HG03135 (cell line): ENCODE measurements around the gene NUF2.
"Not testable (repeated sequence)": the region's sequence is repeated elsewhere in the genome, so short reads cannot be mapped to it uniquely, and the experiment has no call there.

ENCODE experiments used
- ATAC-seq: cut with Tn5 transposase; IDR thresholded peaks from one replicate; pipeline ENCODE4 v1.9.1; 2021; ENCODE audit warnings: mild to moderate bottlenecking, moderate library complexity; ENCODE audit not compliant: unreplicated experiment

Gene NUF2

DNA sequence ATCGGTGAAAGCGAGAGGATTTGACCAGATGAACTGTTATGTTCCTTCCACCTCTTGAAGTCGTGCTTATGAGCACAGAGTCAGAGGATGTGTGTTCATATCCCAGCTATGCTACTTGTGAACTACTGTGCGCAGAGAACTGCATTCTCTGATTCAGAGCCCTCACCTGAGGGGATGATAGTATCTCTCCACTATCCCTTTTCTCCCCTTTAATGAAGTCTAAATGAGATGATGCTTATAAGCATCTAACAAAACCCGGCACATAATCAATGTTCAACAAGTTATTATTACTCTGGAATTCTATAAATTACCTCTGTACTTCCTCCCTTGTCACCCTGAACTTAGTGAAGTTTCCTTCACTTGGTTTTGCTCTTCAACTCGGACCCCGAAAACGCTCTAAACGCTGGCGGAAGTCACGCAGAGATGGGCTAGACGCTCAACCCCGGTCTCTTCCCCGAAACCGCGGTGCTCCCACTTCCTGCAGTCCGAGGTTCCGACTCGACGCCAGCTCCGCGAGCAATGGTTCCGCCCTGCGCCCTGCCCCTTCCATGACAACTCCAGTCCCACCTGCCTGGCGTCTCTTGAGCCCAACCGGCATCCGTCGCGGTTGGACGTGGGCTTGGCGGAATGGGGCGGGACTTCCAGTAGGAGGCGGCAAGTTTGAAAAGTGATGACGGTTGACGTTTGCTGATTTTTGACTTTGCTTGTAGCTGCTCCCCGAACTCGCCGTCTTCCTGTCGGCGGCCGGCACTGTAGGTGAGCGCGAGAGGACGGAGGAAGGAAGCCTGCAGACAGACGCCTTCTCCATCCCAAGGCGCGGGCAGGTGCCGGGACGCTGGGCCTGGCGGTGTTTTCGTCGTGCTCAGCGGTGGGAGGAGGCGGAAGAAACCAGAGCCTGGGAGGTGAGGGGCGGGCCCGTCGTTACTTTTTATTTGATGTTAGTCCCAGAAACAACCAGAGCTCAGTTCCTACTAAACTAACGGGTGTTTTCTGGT, at the start of gene NUF2:
Gene NUF2 (plus strand): TSS at position 644 of the 995 bp plus-strand sequence. CDS start 4,098 bp downstream, outside the sequence.
- peak; percentile 94 for ATAC-seq

DNA sequence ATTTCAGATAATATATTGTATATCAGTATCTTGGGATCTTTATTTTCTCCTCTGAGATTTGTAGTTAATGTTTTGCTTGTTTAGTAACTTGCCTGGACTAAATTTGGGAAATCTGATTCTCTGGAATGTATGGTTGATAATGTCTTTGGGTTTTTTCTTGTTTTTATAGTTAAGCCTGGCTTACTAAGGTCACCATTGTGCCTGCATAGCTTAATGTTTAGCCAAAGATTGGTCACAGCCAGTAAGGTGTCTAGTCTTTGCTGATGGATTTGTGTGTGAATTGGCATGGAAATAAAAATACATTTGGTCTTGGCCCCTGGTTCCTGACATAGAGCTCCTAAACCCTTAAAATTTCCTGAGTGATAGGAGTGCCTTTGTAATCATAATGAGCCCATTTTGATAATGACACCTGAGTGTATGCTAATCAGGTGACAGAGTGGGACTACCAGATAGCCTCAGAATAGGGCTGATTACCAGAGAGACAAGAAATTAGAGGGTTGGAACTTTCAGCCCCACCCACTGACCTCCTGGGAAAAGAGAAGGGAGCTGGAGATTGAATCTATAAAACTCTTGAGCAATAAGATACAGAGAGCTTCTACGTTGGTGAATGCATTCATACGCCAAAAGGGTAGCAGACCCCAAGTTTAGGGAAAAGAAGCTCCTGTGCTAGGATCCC, 47.9 kb upstream of the NUF2 start:
- no peak for ATAC-seq

DNA sequence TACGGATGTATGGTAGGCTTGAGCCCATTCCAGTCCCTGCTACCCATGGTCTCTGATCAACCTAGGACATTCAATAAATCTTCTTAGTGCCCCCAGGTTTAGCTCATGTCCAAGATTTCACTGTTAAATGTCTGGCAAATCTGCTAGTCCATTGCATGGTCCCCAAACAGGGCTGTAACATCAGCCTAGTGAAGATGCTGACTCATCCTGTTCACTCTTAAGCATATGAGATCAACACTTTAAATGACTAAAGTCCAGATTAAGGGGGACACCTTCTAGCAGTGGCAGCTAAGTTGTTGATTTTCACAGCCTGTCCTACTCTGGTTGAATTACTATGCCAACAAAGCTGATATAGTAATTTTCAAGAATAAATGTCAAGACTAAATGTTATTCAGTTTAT, 46.5 kb upstream of the NUF2 start:
- no peak for ATAC-seq

DNA sequence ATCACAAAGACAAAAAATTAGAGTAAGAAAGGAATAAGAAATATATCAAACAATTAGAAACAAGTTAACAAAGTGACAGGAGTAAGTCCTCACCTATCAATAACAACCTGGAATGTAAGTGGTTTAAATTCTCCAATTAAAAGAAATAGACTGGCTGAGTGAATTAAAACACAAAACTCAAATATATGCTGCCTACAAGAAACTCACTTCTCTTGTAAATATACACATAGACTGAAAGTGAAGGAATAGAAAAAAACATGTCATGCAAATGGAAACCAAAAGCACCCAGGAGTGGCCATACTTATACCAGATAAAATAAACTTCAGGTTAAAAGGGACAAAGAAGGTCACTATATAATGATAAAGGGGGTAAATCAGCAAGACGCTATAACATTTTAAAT, 43.2 kb upstream of the NUF2 start:
- no peak for ATAC-seq

DNA sequence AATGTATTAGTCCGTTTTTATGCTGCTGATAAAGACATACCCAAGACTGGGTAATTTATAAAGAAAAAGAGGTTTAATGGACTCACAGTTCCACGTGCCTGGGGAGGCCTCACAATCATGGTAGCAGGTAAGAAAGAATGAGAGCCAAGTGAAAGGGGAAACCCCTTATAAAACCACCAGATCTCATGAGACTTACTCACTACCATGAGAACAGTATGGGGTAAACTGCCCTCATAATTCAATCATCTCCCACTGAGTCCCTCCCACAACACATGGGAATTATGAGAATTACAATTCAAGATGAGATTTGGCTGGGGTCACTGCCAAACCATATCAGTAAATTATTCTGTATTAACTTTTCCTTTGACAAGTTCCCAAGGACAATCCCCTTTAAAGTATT, 36.9 kb upstream of the NUF2 start:
- ATAC-seq = not testable (repeated sequence)

DNA sequence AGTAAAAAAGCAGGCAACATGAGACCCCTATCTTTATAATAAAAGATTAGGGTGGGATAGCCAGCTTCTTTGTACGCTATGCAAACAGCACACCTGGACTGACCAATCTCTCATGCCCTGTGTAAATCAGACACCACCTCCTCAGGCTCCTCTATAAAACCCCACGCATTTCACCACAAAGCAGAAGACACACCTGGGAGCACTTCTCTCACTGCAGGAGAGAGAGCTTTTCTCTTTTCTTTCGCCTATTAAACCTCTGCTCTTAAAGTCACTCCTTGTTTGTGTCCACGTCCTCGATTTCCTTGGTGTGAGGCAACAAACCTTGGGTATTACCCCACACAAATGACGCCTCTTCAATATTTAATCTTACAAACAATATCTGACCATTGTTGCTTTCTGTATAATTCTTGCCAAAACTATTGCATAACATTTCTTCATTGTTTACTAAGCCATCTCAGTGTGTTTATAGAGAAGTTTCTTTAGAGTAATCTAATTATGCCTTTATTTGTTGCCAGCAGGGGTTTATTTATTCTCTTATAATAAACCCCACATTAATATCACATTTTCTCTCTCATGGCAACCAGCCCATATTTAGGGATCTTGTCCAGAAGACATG, 31.6 kb upstream of the NUF2 start:
- ATAC-seq = no peak

DNA sequence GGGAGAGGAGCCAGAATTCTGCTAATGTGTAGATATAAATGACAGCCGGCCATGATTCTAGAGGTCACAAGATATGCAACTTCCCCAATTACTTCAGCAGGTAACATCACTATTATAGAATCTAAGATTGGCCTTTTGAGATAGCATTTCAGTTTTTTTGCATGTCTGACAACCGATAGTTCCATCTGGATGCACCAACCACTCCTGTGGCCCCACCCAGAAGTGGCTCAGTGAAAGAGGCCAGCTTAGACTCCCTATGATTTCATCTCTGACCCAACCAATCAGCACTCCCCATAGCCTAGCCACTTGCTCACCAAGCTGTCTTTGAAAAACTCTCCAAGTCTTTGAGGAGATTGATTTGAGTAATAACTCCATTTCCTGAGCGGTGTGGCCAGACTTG, 30.3 kb upstream of the NUF2 start:
- no peak for ATAC-seq

DNA sequence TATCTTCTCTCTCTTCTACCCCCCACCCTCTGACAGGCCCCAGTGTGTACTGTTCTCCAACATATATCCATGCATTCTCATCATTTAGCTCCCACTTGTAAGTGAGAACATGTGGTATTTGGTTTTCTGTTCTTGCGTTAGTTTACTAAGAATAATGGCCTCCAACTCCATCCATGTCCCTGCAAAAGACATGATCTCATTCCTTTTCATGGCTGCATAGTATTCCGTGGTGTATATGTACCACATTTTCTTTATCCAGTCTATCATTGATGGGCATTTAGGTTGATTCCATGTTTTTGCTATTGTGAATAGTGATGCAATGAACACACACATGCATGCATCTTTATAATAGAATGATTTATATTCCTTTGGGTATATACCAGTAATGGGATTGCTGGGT, 29.6 kb upstream of the NUF2 start:
- not testable (repeated sequence) for ATAC-seq

DNA sequence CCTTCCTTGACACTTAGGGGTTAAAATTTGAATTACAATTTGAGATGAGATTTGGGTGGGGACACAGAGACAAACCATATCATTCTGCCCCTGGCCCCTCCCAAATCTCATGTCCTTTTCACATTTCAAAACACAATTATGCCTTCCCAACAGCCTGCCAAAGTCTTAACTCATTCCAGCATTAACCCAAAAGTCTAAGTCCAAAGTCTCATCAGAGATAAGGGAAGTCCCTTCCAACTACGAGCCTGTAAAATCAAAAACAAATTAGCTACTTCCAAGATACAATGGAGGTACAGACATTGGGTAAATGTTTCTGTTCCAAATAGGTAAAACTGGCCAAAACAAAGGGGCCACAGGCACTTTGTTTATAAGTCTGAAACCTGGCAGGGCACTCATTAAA, 28.3 kb upstream of the NUF2 start:
- ATAC-seq = not testable (repeated sequence)

DNA sequence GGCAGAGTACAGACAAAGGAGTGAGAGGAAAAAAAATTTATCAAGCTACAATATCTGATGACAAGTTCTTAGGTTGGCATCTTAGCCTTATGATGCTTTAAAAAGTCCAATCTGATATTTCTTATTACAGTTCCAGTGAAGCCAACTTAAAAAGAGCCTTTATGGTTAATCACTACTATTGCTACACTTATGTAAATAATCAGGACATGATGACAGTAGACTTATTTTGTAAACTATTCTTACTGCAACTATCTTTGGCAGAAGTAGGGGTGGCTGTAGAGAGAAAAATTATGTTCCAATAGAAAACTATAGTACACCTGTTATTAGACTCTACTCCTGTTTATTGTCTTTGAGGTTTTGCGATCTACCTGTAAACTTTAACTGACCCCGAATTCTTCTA, 25.8 kb upstream of the NUF2 start:
- ATAC-seq = no peak

DNA sequence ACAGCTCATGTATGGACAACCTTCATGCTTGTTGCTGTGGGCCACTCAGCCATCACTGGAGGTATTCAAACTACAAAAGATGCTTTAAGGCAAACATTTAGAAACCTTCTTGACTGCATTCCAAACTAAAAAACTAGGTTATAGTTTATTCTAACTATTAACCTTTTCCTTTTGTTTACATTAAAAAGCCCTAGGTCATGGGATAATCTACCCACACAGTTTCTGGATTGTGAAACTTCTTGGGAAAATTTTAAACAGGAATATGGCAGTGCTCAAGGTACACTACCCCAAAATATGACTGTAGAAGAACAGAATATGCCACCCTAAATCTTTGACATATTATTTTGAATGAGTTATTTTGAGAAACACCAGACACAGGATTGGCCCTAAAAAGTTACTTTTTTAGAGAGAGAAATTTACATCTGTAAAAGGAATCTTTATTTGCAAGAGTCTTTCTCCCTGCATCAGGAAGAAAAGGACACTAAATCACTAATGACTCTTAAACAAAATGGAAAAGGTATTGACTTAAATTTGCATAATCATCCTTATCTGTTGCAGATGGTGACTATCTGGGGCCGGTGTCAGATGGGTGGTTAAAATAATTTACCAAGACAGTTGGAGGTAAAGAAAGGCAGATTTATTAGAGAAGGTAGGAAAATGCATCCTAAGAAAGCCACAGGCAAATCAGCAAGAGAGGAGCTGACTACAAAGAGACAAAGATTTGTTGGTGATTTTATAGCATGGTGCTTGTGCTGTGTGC, 25.1 kb upstream of the NUF2 start:
- ATAC-seq = no peak

DNA sequence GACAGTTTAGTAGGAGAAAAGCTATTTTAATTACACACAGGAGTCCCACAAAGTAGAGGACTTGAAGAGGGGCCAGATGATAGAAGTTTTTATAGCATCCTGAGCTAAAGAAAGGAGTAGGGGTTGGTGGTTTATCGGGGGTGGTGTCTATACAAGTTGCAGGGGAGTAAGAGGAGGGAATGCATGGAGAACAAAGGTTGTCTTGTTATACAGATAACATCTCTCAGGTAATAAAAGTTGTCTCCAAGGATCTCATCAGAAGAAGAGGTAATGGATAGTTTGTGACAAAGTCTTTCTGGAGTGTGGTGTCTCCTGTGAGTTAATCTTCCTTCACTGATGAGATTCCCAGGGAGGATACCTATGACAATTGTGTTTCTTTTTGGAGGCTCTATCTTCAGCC, 23.4 kb upstream of the NUF2 start:
- ATAC-seq = no peak

DNA sequence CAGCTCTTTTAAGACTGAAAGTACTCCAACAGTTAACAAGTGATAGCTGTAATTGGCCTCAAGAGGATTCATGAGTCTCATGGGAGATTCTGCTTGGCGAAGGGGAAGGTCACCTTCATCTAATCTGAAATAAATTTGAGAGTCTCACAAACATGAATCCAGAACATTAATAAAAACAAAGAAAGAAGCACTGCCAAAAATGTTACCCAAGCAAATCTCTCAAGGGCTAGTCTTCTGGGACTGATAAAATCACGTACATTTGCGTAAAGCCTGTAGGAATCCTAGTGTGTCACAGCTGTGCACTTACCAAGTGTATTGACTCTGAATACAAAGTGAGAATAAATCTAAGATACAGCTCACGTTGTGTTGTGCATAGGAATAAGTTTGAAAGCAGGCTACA, 21.2 kb upstream of the NUF2 start:
- ATAC-seq = no peak

DNA sequence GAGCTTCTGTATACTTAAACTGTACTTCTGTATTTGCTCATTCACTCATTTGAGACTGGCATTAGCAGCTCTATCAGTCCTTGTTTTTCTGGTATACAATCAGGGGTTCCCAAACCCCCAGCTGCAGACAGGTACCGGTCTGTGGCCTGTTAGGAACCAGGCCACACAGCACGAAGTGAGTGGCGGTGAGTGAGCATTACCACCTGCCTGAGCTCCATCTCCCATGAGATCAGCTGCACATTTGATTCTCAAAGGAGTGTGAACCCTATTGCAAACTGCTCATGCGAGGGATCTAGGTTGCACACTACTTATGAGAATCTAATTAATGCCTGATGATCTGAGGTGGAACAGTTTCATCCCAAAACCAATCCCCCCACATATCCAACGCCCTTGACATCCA, 18.2 kb upstream of the NUF2 start:
- no peak for ATAC-seq

DNA sequence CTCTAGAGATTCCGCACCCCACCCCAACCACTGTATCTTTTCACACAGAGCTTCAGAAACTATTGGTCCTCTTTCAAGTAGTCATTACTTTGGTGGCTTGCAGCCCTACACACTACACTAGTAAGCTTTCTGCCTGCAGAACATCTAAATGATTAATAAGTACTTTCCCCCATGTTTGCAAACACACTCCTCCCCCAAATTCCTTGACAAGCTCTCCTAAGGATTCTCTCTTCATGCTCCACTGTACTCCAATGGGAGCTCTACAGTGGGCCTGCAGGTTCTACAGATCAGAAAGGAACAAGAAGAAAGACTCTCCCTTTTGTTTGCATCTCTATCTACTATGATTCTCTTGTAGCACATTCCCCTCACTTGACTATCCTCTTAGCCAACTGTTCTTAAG, 16.3 kb upstream of the NUF2 start:
- ATAC-seq = no peak

DNA sequence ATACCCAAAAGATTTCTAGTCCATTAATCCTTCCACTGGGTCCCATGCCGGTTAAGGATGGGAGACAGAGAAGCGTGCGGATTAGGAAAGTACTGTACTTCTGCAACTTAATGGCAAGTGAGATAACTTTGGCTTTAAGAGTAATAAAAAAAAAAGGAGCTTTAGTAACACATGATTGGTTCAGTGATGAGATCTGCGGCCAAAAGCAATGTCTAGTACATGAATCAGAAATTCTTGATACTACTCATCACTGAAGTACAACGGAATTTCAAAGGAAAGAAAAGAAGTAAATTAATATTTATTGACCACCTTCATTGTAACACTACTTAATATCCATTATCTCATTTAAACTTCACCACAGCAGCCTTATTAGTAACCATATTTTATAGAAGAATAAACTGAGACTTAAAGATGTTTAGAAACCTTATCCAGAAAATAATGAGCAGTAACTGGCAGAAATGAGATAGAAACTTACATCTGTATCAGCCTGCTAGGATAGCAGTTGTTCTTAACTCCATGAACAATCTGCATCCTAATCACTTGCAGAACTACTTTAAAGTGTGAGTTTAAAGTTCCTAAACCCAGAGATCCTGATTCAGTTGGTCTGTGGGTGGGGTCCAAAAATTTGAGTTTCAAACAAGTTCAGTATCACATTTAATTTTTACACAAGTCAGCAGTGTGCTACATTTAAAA, 14.1 kb upstream of the NUF2 start:
- ATAC-seq = no peak

DNA sequence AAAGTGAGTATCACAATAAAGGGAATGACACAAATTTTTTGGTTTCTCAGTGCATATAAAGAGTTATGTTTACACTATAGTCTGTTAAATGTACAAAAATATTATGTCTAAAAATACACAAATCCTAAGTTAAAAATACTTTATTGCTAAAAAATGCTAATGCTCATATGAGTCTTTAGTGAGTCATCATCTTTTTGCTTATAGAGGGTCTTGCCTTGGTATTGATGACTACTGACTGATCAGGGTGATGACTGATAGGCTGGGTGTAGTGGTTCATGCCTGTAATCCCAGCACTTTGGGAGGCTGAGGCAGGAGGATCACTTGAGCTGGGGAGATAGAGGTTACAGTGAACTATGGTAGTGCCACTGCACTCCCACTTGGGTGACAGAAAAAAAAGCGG, 12.9 kb upstream of the NUF2 start:
- no peak for ATAC-seq

DNA sequence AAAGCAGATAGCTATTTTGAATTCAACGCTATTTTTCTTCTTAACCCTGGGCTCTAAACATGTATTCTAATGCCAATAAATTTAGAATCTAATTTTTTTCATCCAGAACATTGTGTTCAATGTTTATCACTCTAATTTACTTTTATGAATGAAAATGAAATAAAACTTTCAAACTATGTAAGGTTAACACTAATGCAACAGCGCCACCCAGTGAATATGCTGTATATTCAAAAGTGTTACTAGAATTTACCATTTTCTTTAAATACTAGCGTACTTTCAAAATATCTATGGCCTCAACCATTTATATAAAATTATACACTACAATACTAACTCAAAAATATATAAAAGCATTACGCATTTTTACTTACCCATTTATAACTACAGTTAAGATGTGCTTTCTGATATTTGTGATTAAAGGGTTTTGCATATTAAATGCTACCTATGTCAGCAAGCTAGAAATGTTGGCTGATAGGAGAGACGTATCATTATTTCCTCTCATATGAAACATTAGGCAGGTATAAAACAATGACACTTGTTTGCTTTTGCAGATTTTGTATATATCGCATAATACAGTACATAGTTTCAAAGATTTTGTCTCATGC, 5.9 kb upstream of the NUF2 start:
- ATAC-seq = no peak

DNA sequence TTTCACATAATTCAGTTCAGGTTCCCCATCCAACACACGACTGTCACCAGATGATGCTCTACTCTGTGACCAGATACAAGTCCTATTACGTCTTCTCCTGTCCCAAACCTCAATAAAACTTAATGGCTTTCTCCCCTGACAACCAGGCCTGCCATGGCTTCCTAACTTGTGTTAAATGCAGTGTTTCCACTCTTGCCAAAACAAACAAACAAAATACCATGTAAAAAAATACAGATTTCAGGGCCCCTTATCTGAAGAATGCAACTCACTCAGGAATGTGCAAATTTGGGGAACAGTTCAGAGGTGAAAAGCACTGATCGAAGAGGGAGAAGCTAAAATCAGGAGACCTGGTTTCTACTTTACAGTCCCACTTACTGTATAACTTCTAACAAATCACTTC, 863 bp upstream of the NUF2 start:
- no peak for ATAC-seq

DNA sequence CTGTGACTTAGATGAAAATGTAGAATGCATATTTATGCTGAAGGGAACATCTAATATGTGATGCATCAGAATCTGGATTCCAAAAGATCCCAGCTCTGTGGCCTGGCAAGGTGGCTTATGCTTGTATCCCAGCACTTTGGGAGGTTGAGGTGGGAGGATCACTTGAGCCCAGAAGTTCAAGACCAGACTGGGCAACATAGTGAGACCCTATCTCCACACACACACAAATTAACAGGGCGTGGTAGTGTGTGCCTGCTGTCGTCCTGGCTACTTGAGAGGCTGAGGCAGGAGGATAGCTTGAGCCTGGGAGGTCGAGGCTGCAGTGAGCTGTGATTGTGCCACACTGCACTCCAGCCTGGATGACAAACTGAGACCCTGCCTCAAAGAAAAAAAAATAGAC, 1.6 kb downstream of the NUF2 start:
- not testable (repeated sequence) for ATAC-seq
